ENCODE data around the gene FAM168A. TPM values are rescaled to one million over a fixed set of nuclear protein-coding genes. Genes with fewer than 3 reads are reported as not detected.

The FAM168A gene
- total and polyA plus RNA-seq, 9 of the 15 experiments (the other 6 are each of a cell fraction or from before 2014, with no cell fraction given), result 0.44 to 7.2 (median 2.9) TPM

DNA sequence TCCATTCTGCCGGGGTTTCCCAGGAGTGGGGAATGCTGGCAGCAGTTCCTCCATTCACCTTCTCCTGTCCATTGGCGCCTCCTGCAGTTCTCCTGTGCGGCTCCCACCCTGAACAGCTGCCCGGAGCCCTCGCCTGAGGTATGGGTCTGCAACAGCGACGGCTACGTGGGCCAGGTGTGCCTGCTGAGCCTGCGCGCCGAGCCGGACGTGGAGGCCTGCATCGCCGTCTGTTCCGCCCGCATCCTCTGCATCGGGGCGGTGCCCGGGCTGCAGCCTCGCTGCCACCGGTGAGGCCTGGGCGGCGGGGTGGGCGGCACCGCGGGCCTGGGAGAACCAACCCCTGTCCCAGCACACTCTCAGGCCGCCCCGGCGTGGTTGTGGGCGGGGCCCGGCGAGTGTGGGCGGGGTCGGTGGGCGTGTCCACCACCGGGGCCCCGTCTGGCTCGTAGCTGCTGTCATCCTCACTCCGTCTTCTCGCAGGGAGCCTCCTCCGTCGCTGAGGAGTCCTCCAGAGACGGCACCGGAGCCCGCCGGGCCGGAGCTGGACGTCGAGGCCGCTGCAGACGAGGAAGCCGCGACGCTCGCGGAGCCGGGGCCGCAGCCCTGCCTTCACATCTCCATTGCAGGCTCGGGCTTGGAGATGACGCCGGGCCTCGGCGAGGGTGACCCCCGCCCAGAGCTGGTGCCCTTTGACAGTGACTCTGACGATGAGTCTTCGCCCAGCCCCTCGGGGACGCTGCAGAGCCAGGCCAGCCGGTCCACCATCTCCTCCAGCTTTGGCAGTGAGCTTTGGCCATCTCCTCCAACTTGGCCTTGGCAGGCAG, 235.7 kb downstream of the FAM168A start (continued):
- TF ChIP-seq KLF10 (CRISPR knock-in tag; IDR thresholded peaks at IDR 0.05) (no peak), LCOR (CRISPR knock-in tag; IDR thresholded peaks at IDR 0.05) (no peak), NFIC (IDR thresholded peaks at IDR 0.05) (no peak), PHTF2 (CRISPR knock-in tag; IDR thresholded peaks at IDR 0.05) (no peak), ZC3H8 (IDR thresholded peaks at IDR 0.05) (no peak), HLTF (IDR thresholded peaks at IDR 0.05) (no peak)
- TF ChIP-seq, protein P1, sequence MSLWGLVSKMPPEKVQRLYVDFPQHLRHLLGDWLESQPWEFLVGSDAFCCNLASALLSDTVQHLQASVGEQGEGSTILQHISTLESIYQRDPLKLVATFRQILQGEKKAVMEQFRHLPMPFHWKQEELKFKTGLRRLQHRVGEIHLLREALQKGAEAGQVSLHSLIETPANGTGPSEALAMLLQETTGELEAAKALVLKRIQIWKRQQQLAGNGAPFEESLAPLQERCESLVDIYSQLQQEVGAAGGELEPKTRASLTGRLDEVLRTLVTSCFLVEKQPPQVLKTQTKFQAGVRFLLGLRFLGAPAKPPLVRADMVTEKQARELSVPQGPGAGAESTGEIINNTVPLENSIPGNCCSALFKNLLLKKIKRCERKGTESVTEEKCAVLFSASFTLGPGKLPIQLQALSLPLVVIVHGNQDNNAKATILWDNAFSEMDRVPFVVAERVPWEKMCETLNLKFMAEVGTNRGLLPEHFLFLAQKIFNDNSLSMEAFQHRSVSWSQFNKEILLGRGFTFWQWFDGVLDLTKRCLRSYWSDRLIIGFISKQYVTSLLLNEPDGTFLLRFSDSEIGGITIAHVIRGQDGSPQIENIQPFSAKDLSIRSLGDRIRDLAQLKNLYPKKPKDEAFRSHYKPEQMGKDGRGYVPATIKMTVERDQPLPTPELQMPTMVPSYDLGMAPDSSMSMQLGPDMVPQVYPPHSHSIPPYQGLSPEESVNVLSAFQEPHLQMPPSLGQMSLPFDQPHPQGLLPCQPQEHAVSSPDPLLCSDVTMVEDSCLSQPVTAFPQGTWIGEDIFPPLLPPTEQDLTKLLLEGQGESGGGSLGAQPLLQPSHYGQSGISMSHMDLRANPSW (CRISPR knock-in tag; IDR thresholded peaks at IDR 0.05), result no peak
- TF ChIP-seq, protein P2, sequence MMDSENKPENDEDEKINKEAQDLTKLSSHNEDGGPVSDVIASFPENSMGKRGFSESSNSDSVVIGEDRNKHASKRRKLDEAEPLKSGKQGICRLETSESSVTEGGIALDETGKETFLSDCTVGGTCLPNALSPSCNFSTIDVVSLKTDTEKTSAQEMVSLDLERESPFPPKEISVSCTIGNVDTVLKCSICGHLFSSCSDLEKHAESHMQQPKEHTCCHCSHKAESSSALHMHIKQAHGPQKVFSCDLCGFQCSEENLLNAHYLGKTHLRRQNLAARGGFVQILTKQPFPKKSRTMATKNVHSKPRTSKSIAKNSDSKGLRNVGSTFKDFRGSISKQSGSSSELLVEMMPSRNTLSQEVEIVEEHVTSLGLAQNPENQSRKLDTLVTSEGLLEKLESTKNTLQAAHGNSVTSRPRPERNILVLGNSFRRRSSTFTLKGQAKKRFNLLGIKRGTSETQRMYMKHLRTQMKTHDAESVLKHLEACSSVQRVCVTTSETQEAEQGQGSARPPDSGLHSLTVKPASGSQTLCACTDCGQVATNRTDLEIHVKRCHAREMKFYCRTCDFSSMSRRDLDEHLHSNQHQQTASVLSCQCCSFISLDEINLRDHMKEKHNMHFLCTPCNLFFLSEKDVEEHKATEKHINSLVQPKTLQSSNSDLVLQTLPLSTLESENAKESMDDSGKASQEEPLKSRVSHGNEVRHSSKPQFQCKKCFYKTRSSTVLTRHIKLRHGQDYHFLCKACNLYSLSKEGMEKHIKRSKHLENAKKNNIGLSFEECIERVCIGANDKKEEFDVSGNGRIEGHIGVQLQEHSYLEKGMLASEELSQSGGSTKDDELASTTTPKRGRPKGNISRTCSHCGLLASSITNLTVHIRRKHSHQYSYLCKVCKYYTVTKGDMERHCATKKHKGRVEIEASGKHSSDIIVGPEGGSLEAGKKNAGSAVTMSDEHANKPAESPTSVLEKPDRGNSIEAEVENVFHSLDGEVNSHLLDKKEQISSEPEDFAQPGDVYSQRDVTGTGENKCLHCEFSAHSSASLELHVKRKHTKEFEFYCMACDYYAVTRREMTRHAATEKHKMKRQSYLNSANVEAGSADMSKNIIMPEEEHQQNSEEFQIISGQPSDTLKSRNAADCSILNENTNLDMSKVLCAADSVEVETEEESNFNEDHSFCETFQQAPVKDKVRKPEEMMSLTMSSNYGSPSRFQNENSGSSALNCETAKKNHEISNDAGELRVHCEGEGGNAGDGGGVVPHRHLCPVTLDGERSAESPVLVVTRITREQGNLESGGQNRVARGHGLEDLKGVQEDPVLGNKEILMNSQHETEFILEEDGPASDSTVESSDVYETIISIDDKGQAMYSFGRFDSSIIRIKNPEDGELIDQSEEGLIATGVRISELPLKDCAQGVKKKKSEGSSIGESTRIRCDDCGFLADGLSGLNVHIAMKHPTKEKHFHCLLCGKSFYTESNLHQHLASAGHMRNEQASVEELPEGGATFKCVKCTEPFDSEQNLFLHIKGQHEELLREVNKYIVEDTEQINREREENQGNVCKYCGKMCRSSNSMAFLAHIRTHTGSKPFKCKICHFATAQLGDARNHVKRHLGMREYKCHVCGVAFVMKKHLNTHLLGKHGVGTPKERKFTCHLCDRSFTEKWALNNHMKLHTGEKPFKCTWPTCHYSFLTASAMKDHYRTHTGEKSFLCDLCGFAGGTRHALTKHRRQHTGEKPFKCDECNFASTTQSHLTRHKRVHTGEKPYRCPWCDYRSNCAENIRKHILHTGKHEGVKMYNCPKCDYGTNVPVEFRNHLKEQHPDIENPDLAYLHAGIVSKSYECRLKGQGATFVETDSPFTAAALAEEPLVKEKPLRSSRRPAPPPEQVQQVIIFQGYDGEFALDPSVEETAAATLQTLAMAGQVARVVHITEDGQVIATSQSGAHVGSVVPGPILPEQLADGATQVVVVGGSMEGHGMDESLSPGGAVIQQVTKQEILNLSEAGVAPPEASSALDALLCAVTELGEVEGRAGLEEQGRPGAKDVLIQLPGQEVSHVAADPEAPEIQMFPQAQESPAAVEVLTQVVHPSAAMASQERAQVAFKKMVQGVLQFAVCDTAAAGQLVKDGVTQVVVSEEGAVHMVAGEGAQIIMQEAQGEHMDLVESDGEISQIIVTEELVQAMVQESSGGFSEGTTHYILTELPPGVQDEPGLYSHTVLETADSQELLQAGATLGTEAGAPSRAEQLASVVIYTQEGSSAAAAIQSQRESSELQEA (IDR thresholded peaks at IDR 0.05; ENCODE audit: low read depth), result no peak
- TF ChIP-seq, protein P3, sequence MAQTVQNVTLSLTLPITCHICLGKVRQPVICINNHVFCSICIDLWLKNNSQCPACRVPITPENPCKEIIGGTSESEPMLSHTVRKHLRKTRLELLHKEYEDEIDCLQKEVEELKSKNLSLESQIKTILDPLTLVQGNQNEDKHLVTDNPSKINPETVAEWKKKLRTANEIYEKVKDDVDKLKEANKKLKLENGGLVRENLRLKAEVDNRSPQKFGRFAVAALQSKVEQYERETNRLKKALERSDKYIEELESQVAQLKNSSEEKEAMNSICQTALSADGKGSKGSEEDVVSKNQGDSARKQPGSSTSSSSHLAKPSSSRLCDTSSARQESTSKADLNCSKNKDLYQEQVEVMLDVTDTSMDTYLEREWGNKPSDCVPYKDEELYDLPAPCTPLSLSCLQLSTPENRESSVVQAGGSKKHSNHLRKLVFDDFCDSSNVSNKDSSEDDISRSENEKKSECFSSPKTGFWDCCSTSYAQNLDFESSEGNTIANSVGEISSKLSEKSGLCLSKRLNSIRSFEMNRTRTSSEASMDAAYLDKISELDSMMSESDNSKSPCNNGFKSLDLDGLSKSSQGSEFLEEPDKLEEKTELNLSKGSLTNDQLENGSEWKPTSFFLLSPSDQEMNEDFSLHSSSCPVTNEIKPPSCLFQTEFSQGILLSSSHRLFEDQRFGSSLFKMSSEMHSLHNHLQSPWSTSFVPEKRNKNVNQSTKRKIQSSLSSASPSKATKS (CRISPR knock-in tag; IDR thresholded peaks at IDR 0.05), result no peak
- TF ChIP-seq, protein P4, sequence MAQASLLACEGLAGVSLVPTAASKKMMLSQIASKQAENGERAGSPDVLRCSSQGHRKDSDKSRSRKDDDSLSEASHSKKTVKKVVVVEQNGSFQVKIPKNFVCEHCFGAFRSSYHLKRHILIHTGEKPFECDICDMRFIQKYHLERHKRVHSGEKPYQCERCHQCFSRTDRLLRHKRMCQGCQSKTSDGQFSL (CRISPR knock-in tag; IDR thresholded peaks at IDR 0.05), result no peak
- TF ChIP-seq, protein P4 (tag; IDR thresholded peaks at IDR 0.05), result no peak
- TF ChIP-seq, protein P5, sequence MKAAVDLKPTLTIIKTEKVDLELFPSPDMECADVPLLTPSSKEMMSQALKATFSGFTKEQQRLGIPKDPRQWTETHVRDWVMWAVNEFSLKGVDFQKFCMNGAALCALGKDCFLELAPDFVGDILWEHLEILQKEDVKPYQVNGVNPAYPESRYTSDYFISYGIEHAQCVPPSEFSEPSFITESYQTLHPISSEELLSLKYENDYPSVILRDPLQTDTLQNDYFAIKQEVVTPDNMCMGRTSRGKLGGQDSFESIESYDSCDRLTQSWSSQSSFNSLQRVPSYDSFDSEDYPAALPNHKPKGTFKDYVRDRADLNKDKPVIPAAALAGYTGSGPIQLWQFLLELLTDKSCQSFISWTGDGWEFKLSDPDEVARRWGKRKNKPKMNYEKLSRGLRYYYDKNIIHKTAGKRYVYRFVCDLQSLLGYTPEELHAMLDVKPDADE (conservative IDR thresholded peaks at IDR 0.05; ENCODE audit: control insufficient read depth, low read depth, low read length), result 0 out of 2 replicates have a peak, but pooled peaks have one; percentile 38
